H1 (cell line): ENCODE measurements around the gene CMTM3. TPM values are rescaled to one million over a fixed set of nuclear protein-coding genes. Genes with fewer than 3 reads are reported as not detected.

Experiments
- CTCF ChIA-PET: fragments of 300-600 bp; sonication (Branson Sonifier 250); formaldehyde crosslinking; loops from one replicate; lab custom pipeline; 2021; ENCODE audit not compliant: partially characterized antibody; lab: Charles Lee
- POLR2A ChIA-PET: fragments of 300-600 bp; sonication (Branson Sonifier 250); formaldehyde crosslinking; loops from one replicate; lab custom pipeline; 2021; ENCODE audit warnings: inconsistent platforms; ENCODE audit not compliant: partially characterized antibody; lab: Charles Lee
- DNase-seq, 2 experiments: peaks; one replicate each; pipeline versions ENCODE4 v3.0.0 to v3.0.0-alpha.2; 2010 to 2022; ENCODE audit warnings: low spot score in 2 of 2, low read depth in 1 of 2, mixed read lengths in 1 of 2
- FAIRE-seq: peaks from 2 replicates; lab custom pipeline; 2011; peaks lifted over from hg19 to GRCh38; lab: Jason Lieb, UNC
- H2AFZ ChIP-seq: 2 replicates; pipeline ENCODE4 v1.8.1; 2012; ENCODE audit warnings: low read length, inconsistent platforms
- H2AK5ac ChIP-seq: 2 replicates; pipeline ENCODE4 v1.6.1; 2013; ENCODE audit warnings: low read depth, low read length
- H2BK120ac ChIP-seq: replicated peaks from 2 replicates; pipeline ENCODE3; 2013; ENCODE audit warnings: low read depth, low read length, inconsistent platforms
- H2BK12ac ChIP-seq: 2 replicates; pipeline ENCODE4 v1.6.1; 2013; ENCODE audit warnings: low read depth, low read length
- H2BK15ac ChIP-seq: 2 replicates; pipeline ENCODE4 v1.6.1; 2013; ENCODE audit warnings: low read length
- H2BK20ac ChIP-seq: 2 replicates; pipeline ENCODE4 v1.6.1; 2013; ENCODE audit warnings: low read length
- H2BK5ac ChIP-seq: 2 replicates; pipeline ENCODE4 v1.6.1; 2013; ENCODE audit warnings: low read depth, low read length
- H3K14ac ChIP-seq: 2 replicates; pipeline ENCODE4 v1.6.1; 2013; ENCODE audit warnings: inconsistent platforms; ENCODE audit not compliant: insufficient read length
- H3K18ac ChIP-seq: 2 replicates; pipeline ENCODE4 v1.6.1; 2013; ENCODE audit warnings: low read length; ENCODE audit errors: extremely low read depth
- H3K23ac ChIP-seq: 2 replicates; pipeline ENCODE4 v1.6.1; 2013; ENCODE audit warnings: inconsistent platforms; ENCODE audit not compliant: insufficient read length
- H3K23me2 ChIP-seq: 2 replicates; pipeline ENCODE4 v1.6.1; 2013; ENCODE audit warnings: low read depth, low read length
- H3K27ac ChIP-seq: 2 replicates; pipeline ENCODE4 v1.6.1; 2011; ENCODE audit warnings: low read depth, low read length, inconsistent platforms
- H3K27me3 ChIP-seq, 4 experiments: replicated peaks in 1 of 4; 1 replicate in 1 of 4; 2 replicates in 3 of 4; pipeline versions ENCODE4 v1.6.1 to v1.8.1; 2011 to 2013; ENCODE audit warnings: low read length in 3 of 4, mild to moderate bottlenecking in 3 of 4, inconsistent platforms in 2 of 4, mixed read lengths in 2 of 4, moderate library complexity in 1 of 4; ENCODE audit not compliant: control insufficient read depth in 3 of 4, insufficient read depth in 3 of 4; ENCODE audit errors: extremely low read depth in 1 of 4
- H3K36me3 ChIP-seq, 4 experiments: 2 replicates each; pipeline versions ENCODE4 v1.6.1 to v1.8.1; 2011 to 2013; ENCODE audit warnings: mild to moderate bottlenecking in 4 of 4, low read length in 3 of 4, moderate library complexity in 2 of 4, control low read depth in 1 of 4, inconsistent platforms in 1 of 4; ENCODE audit not compliant: insufficient read depth in 4 of 4, control insufficient read depth in 2 of 4
- H3K4ac ChIP-seq: replicated peaks from 2 replicates; pipeline ENCODE3; 2013; ENCODE audit warnings: low read length, low read depth, mixed read lengths, inconsistent platforms; ENCODE audit not compliant: insufficient read length
- H3K4me1 ChIP-seq, 4 experiments: replicated peaks in 1 of 4; 1 replicate in 1 of 4; 2 replicates in 3 of 4; pipeline versions ENCODE4 v1.6.1 to v1.8.1; 2011 to 2013; ENCODE audit warnings: low read length in 3 of 4, inconsistent platforms in 2 of 4, mixed read lengths in 1 of 4; ENCODE audit not compliant: insufficient read depth in 4 of 4, control insufficient read depth in 3 of 4
- H3K4me2 ChIP-seq, 2 experiments: 2 replicates each; pipeline versions ENCODE4 v1.6.1 to v1.8.1; 2011 to 2013; ENCODE audit warnings: low read depth in 2 of 2, low read length in 2 of 2, control low read depth in 1 of 2, inconsistent platforms in 1 of 2, mild to moderate bottlenecking in 1 of 2; ENCODE audit not compliant: insufficient read depth in 1 of 2
- H3K4me3 ChIP-seq, 4 experiments: fragments of 200-600, 300-600 bp in 1 of 4; sonication (generic), shearing (Covaris generic), sonication (Bioruptor Twin) in 1 of 4; 2 replicates each; pipeline versions ENCODE4 v1.5.1 to v1.8.1; 2011 to 2016; ENCODE audit warnings: low read length in 4 of 4, low read depth in 3 of 4, control low read depth in 2 of 4, inconsistent platforms in 2 of 4, mild to moderate bottlenecking in 2 of 4, mixed read lengths in 1 of 4, moderate library complexity in 1 of 4; ENCODE audit not compliant: insufficient read depth in 2 of 4; ENCODE audit errors: extremely low read depth in 1 of 4
- H3K56ac ChIP-seq: replicated peaks from 2 replicates; pipeline ENCODE3; 2013; ENCODE audit warnings: low read depth, mild to moderate bottlenecking, mixed read lengths, low read length, inconsistent platforms; ENCODE audit not compliant: insufficient read length
- H3K79me1 ChIP-seq: 2 replicates; pipeline ENCODE4 v1.6.1; 2013; ENCODE audit warnings: low read depth, low read length, control low read depth
- H3K79me2 ChIP-seq, 2 experiments: 2 replicates each; pipeline versions ENCODE4 v1.6.1 to v1.8.1; 2012 to 2013; ENCODE audit warnings: low read length in 2 of 2, mild to moderate bottlenecking in 2 of 2, inconsistent platforms in 1 of 2; ENCODE audit not compliant: insufficient read depth in 2 of 2, control insufficient read depth in 1 of 2
- H3K9ac ChIP-seq, 4 experiments: replicated peaks in 1 of 4; 1 replicate in 1 of 4; 2 replicates in 3 of 4; pipeline versions ENCODE4 v1.6.1 to v1.8.1; 2011 to 2013; ENCODE audit warnings: low read depth in 3 of 4, low read length in 3 of 4, control low read depth in 2 of 4, mild to moderate bottlenecking in 2 of 4, moderate library complexity in 2 of 4, inconsistent platforms in 1 of 4; ENCODE audit errors: extremely low read depth in 1 of 4
- H3K9me3 ChIP-seq, 2 experiments: 2 replicates each; pipeline versions ENCODE4 v1.6.1 to v1.8.1; 2012 to 2013; ENCODE audit warnings: mild to moderate bottlenecking in 2 of 2, moderate library complexity in 2 of 2, control low read depth in 1 of 2, inconsistent platforms in 1 of 2, low read depth in 1 of 2, low read length in 1 of 2, mixed read lengths in 1 of 2; ENCODE audit not compliant: insufficient read depth in 2 of 2
- H4K20me1 ChIP-seq, 2 experiments: replicated peaks in 1 of 2; 2 replicates each; pipeline versions ENCODE3 to v1.8.1; 2011 to 2013; ENCODE audit warnings: inconsistent platforms in 2 of 2, low read length in 2 of 2, mild to moderate bottlenecking in 1 of 2; ENCODE audit not compliant: insufficient read depth in 2 of 2, control insufficient read depth in 1 of 2
- H4K5ac ChIP-seq: 2 replicates; pipeline ENCODE4 v1.6.1; 2013; ENCODE audit warnings: low read length, low read depth, mixed read lengths, inconsistent platforms; ENCODE audit not compliant: insufficient read length
- H4K8ac ChIP-seq: 2 replicates; pipeline ENCODE4 v1.8.0; 2013; ENCODE audit warnings: mild to moderate bottlenecking, moderate library complexity, low read length, inconsistent platforms; ENCODE audit not compliant: insufficient read depth; ENCODE audit errors: extremely low read depth
- H4K91ac ChIP-seq: replicated peaks from 2 replicates; pipeline ENCODE3; 2013; ENCODE audit warnings: low read length, mixed read lengths, inconsistent platforms; ENCODE audit not compliant: insufficient read length
- ASH2L ChIP-seq: fragments of 200-600, 300-600 bp; sonication (generic); IDR thresholded peaks from one replicate; pipeline ENCODE4 v1.7.1; 2017; ENCODE audit warnings: low read length
- EGR1 ChIP-seq: IDR thresholded peaks from 2 replicates; pipeline ENCODE4 v1.6.1; 2011; ENCODE audit warnings: low read depth, low read length, borderline replicate concordance
- GABPA ChIP-seq: IDR thresholded peaks from 2 replicates; pipeline ENCODE4 v1.6.1; 2011; ENCODE audit warnings: mild to moderate bottlenecking, low read length, moderate library complexity, borderline replicate concordance; ENCODE audit not compliant: insufficient read depth
- RNF2 ChIP-seq: fragments of 200-900, 300-1000 bp; sonication (generic); IDR thresholded peaks from 2 replicates; pipeline ENCODE4 v1.7.1; 2016; ENCODE audit warnings: borderline replicate concordance, low read depth, mild to moderate bottlenecking, antibody characterized with exemption, low read length; ENCODE audit not compliant: poor library complexity, severe bottlenecking; ENCODE audit errors: missing control alignments
- SIN3A ChIP-seq, 2 experiments: IDR thresholded peaks in 1 of 2; conservative IDR thresholded peaks in 1 of 2; 2 replicates each; pipeline ENCODE4 v1.6.1; 2011 to 2012; ENCODE audit warnings: low read length in 2 of 2, improper control_type of control experiment in 1 of 2, low read depth in 1 of 2, mild to moderate bottlenecking in 1 of 2
- SUZ12 ChIP-seq: fragments of 200-600 bp; sonication (generic); IDR thresholded peaks from 2 replicates; pipeline ENCODE4 v1.6.1; 2012; ENCODE audit warnings: mild to moderate bottlenecking, inconsistent platforms, low read length, moderate library complexity, mixed read lengths
- WGBS, 2 experiments: shearing (Covaris generic) in 1 of 2; methylation state at CpG; one replicate each; pipeline versions ENCODE4 v1.1.6 to v1.1.7; 2013 to 2015; ENCODE audit warnings: low lambda C conversion rate in 2 of 2, mixed read lengths in 2 of 2, inconsistent platforms in 1 of 2, low coverage in 1 of 2, missing lambda C conversion rate in 1 of 2; ENCODE audit not compliant: insufficient replicate concordance in 2 of 2, insufficient coverage in 1 of 2, insufficient read length in 1 of 2; ENCODE audit errors: extremely low coverage in 1 of 2, missing lambda C conversion rate in 1 of 2; 5-methylcytosine and 5-hydroxymethylcytosine counted together
- polyA plus RNA-seq, 7 experiments: library from polyadenylated mRNA; depleted of rRNA in 3 of 7; stranded (reverse) in 5 of 7; unstranded in 2 of 7; fragments of >200 nt in 5 of 7; fragments of 200-250 nt in 2 of 7; gene quantifications; 1 replicate in 5 of 7; 2 replicates in 1 of 7; 4 replicates in 1 of 7; pipeline versions ENCODE4 v1.2.1 to v1.2.3, GENCODE V29; 2011 to 2013; ENCODE audit warnings: missing spikeins in 2 of 7, mixed read lengths in 2 of 7
- total RNA-seq: library from RNA; stranded (reverse); fragmentation: NEBNext Ultra II Directional; extraction: Animal tissue kit (Norgen Biotek cat#: 25700); gene quantifications from 2 replicates; pipeline ENCODE4 v1.2.1, GENCODE V29; 2021
- TF ChIP-seq, protein P1 (sequence below), 3 experiments: IDR thresholded peaks; 1 replicate in 2 of 3; 2 replicates in 1 of 3; pipeline versions ENCODE4 v1.5.1 to v1.6.1; 2011; ENCODE audit warnings: low read length in 3 of 3, mild to moderate bottlenecking in 3 of 3, inconsistent platforms in 2 of 3, low read depth in 1 of 3, moderate library complexity in 1 of 3; ENCODE audit not compliant: insufficient read depth in 1 of 3; ENCODE audit errors: control extremely low read depth in 1 of 3
- TF ChIP-seq, protein P2 (sequence below): IDR thresholded peaks from 2 replicates; pipeline ENCODE4 v1.6.1; 2011; ENCODE audit warnings: low read depth, mild to moderate bottlenecking, low read length; ENCODE audit not compliant: insufficient read depth

CMTM3 gene
- total and polyA plus RNA-seq, 2 of the 8 experiments (the other 6 are each of a cell fraction or from before 2014, with no cell fraction given) = 24.7 to 24.8 TPM

DNA sequence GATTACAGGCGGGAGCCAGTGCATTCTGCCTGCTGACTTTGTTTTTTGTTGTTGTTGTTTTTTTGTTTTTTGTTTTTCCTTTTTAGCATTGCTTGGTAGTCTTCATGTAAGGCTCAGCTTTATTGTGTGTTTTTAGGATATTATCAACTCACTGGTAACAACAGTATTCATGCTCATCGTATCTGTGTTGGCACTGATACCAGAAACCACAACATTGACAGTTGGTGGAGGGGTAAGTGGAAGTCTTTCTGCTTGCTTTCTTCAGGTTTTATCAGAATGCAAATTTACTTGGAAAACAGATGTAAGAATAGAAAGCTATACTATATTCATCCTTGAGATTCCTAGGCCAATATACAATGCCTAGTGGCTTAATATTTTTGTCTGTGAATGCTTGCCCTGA, 41.5 kb upstream of the CMTM3 start:
- no peak overlapping the region for H3K27ac ChIP-seq
- no peak overlapping the region for H3K14ac ChIP-seq
- no peak overlapping the region for H2AFZ ChIP-seq
- no peak overlapping the region for H3K4me3 ChIP-seq
- no peak overlapping the region for H3K4ac ChIP-seq
- no peak overlapping the region for H4K91ac ChIP-seq
- no peak overlapping the region for H3K9ac ChIP-seq
- no peak overlapping the region for H3K18ac ChIP-seq
- peaks cover 0 to 5% (median 0%) of the 10 kb centered on the region in 4 experiments; a peak in 3 of 8 replicates for H3K36me3 ChIP-seq
- no peaks in the 10 kb centered on the region for H3K23me2 ChIP-seq
- no peak overlapping the region for H2AK5ac ChIP-seq
- FAIRE-seq = no peak
- H3K56ac ChIP-seq = no peak overlapping the region
- CTCF ChIA-PET = interaction anchor here (0.6 to 5.2 kb wide), 13 partner anchors 9 to 305 kb away, joined by 3 to 25 read pairs (median 5); partner anchors contain the start of genes CKLF and CMTM2
- TF ChIP-seq RNF2 = no peak
- TF ChIP-seq, protein P1, sequence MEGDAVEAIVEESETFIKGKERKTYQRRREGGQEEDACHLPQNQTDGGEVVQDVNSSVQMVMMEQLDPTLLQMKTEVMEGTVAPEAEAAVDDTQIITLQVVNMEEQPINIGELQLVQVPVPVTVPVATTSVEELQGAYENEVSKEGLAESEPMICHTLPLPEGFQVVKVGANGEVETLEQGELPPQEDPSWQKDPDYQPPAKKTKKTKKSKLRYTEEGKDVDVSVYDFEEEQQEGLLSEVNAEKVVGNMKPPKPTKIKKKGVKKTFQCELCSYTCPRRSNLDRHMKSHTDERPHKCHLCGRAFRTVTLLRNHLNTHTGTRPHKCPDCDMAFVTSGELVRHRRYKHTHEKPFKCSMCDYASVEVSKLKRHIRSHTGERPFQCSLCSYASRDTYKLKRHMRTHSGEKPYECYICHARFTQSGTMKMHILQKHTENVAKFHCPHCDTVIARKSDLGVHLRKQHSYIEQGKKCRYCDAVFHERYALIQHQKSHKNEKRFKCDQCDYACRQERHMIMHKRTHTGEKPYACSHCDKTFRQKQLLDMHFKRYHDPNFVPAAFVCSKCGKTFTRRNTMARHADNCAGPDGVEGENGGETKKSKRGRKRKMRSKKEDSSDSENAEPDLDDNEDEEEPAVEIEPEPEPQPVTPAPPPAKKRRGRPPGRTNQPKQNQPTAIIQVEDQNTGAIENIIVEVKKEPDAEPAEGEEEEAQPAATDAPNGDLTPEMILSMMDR (IDR thresholded peaks at IDR 0.05; ENCODE audit: control extremely low read depth in 1 of 3, insufficient read depth in 1 of 3, low read depth in 1 of 3, low read length in 3 of 3) = no peak
- no peak for TF ChIP-seq SUZ12
- TF ChIP-seq ASH2L = no peak
- no peak for TF ChIP-seq GABPA
- TF ChIP-seq, protein P2, sequence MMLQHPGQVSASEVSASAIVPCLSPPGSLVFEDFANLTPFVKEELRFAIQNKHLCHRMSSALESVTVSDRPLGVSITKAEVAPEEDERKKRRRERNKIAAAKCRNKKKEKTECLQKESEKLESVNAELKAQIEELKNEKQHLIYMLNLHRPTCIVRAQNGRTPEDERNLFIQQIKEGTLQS = no peak
- TF ChIP-seq EGR1 = no peak
- no peak for TF ChIP-seq SIN3A (conservative IDR thresholded peaks at IDR 0.05 in 1 of 2, IDR thresholded peaks at IDR 0.05 in 1 of 2; ENCODE audit: low read depth in 1 of 2, low read length in 2 of 2)
- TF ChIP-seq, all 59 proteins: peak for 0
- WGBS, 2 experiments = 95% methylated on average over 2 of the region's 2 CpGs; no CpG with 5 or more reads in 1 of the 2 experiments
- no peaks in the 10 kb centered on the region for H3K4me1 ChIP-seq
- no peak overlapping the region for H2BK12ac ChIP-seq
- H4K20me1 ChIP-seq = peaks cover 0 to 2% of the 10 kb centered on the region in 2 experiments
- DNase-seq = no peak
- no peaks in the 10 kb centered on the region for H3K79me2 ChIP-seq
- H2BK120ac ChIP-seq = no peak overlapping the region
- no peak overlapping the region for H2BK5ac ChIP-seq
- no peak overlapping the region for H4K8ac ChIP-seq
- no peak overlapping the region for H2BK15ac ChIP-seq
- no peak overlapping the region for H3K4me2 ChIP-seq
- no peak overlapping the region for H3K23ac ChIP-seq
- H3K9me3 ChIP-seq = no peaks in the 10 kb centered on the region
- H3K27me3 ChIP-seq = no peaks in the 10 kb centered on the region
- H2BK20ac ChIP-seq = no peak overlapping the region
- POLR2A ChIA-PET = interaction anchor here (1.1 to 2.5 kb wide), 2 partner anchors 10 to 13 kb away, joined by 4 to 9 read pairs; partner anchors contain the start of gene TK2
- H4K5ac ChIP-seq = no peak overlapping the region
- H3K79me1 ChIP-seq = no peaks in the 10 kb centered on the region
